Subcutaneous adipose tissue (tissue), 4 donors: ENCODE results near the gene OR7G2. TPM values are rescaled to one million over a fixed set of nuclear protein-coding genes. Genes with fewer than 3 reads are reported as not detected.

Experiments
- CTCF ChIP-seq: fragments of 450-650 bp; IDR thresholded peaks from one replicate; pipeline ENCODE4 v1.5.1; 2016; ENCODE audit warnings: low read depth, mild to moderate bottlenecking, control low read depth, antibody characterized with exemption, moderate library complexity
- total RNA-seq, 4 donors: library from RNA; depleted of rRNA; stranded (reverse); fragments of >200 nt; gene quantifications; one replicate each; pipeline ENCODE4 v1.1.0, GENCODE V29; 2016

The OR7G2 gene
- total RNA-seq, 4 donors from 2014 or later = not detected

GRCh38 chr19:9126900-9127405, 19.7 kb upstream of the OR7G2 start, which contains the start of gene OR7G3:
TSS of gene OR7G3 (minus strand) at chr19:9126950. CDS start at chr19:9126950, 0 bp downstream.
- no peak for TF ChIP-seq CTCF

GRCh38 chr19:9116547-9116946, 9.3 kb upstream of the OR7G2 start:
- no peak for TF ChIP-seq CTCF

- TF ChIP-seq CTCF = no peak
These were observed 8.1 kb upstream of the OR7G2 start, which contains the start of gene OR7G1 for GRCh38 chr19:9115307-9115813. TSS of gene OR7G1 (minus strand) at chr19:9115763. CDS start at chr19:9115763, 0 bp downstream.

GRCh38 chr19:9109959-9110358, 2.7 kb upstream of the OR7G2 start:
- TF ChIP-seq CTCF = no peak

- no peak for TF ChIP-seq CTCF
These were observed 20.5 kb downstream of the OR7G2 start, which contains the start of gene OR1M1 for GRCh38 chr19:9086761-9087160. TSS of gene OR1M1 (plus strand) at chr19:9087061. CDS start at chr19:9093245, 6,184 bp downstream.

GRCh38 chr19:9078651-9079050, 28.6 kb downstream of the OR7G2 start:
- no peak for TF ChIP-seq CTCF

- TF ChIP-seq CTCF = no peak
These were observed 30.4 kb downstream of the OR7G2 start for GRCh38 chr19:9076901-9077300.
